Neural cell (in vitro differentiated cells): Measurements from ENCODE around the gene FBXO22.

Experiments used
- CTCF ChIP-seq: fragments of 450-650 bp; IDR thresholded peaks from 2 replicates; pipeline ENCODE4 v1.5.1; 2014; ENCODE audit warnings: antibody characterized with exemption, mild to moderate bottlenecking, moderate library complexity; ENCODE audit not compliant: poor library complexity, severe bottlenecking
- EP300 ChIP-seq: fragments of 450-650 bp; conservative IDR thresholded peaks from 2 replicates; pipeline ENCODE4 v1.6.1; 2014; ENCODE audit warnings: antibody characterized with exemption, mild to moderate bottlenecking, moderate library complexity; ENCODE audit not compliant: poor library complexity, severe bottlenecking
- EZH2 ChIP-seq: fragments of 200-600, 300-800 bp; shearing (Covaris generic), sonication (generic); IDR thresholded peaks from 2 replicates; pipeline ENCODE4 v1.6.1; 2014; ENCODE audit warnings: antibody characterized with exemption, low read length, borderline replicate concordance, mild to moderate bottlenecking; ENCODE audit not compliant: insufficient read depth, poor library complexity, severe bottlenecking
- MXI1 ChIP-seq: fragments of 450-650 bp; conservative IDR thresholded peaks from 2 replicates; pipeline ENCODE4 v1.6.1; 2014; ENCODE audit warnings: antibody characterized with exemption, mild to moderate bottlenecking; ENCODE audit not compliant: poor library complexity, severe bottlenecking
- POLR2AphosphoS5 ChIP-seq: IDR thresholded peaks from 2 replicates; pipeline ENCODE4 v1.6.1; 2012
- RAD21 ChIP-seq: fragments of 450-650 bp; conservative IDR thresholded peaks from 2 replicates; pipeline ENCODE4 v1.6.1; 2014; ENCODE audit warnings: antibody characterized with exemption, mild to moderate bottlenecking, moderate library complexity
- SMC3 ChIP-seq: fragments of 450-650 bp; conservative IDR thresholded peaks from 2 replicates; pipeline ENCODE4 v1.6.1; 2014; ENCODE audit warnings: antibody characterized with exemption, mild to moderate bottlenecking, moderate library complexity; ENCODE audit not compliant: poor library complexity
- TAF1 ChIP-seq: IDR thresholded peaks from 2 replicates; pipeline ENCODE4 v1.6.1; 2012; ENCODE audit warnings: low read depth

- TF ChIP-seq MXI1 (no peak), CTCF (no peak), EP300 (no peak), EZH2 (no peak), SMC3 (no peak), RAD21 (no peak), POLR2AphosphoS5 (no peak), TAF1 (no peak)
Observed at GRCh38 chr15:75920079-75920478, 16.4 kb downstream of the FBXO22 start.
